A549 (cell line): ENCODE results near the gene WDFY2.

Experiments
- EP300 ChIP-seq, 2 experiments: fragments of >200 bp; sonication (Bioruptor Twin); formaldehyde crosslinking; IDR thresholded peaks; 2 replicates in 1 of 2; 3 replicates in 1 of 2; pipeline ENCODE4 v1.6.1; 2016 to 2017
- NFE2L2 ChIP-seq: fragments of 150-350 bp; conservative IDR thresholded peaks from 2 replicates; pipeline ENCODE4 v1.6.1; 2014; ENCODE audit warnings: low read length
- NPAS2 ChIP-seq: fragments of 250-450 bp; sonication (Bioruptor Pico); IDR thresholded peaks from 2 replicates; pipeline ENCODE4 v1.8.0; 2022; ENCODE audit warnings: mild to moderate bottlenecking, moderate library complexity, borderline replicate concordance
- POLR2A ChIP-seq: IDR thresholded peaks from 2 replicates; pipeline ENCODE4 v1.6.1; 2012; ENCODE audit warnings: mild to moderate bottlenecking, low read length
- TF ChIP-seq, protein P1 (sequence below): fragments of >200 bp; sonication (Bioruptor Twin); formaldehyde crosslinking; IDR thresholded peaks from 3 replicates; pipeline ENCODE4 v1.5.1; 2016
- TF ChIP-seq, protein P2 (sequence below): fragments of 450-650 bp; IDR thresholded peaks from 2 replicates; pipeline ENCODE4 v1.6.1; 2014; ENCODE audit warnings: antibody characterized with exemption

DNA sequence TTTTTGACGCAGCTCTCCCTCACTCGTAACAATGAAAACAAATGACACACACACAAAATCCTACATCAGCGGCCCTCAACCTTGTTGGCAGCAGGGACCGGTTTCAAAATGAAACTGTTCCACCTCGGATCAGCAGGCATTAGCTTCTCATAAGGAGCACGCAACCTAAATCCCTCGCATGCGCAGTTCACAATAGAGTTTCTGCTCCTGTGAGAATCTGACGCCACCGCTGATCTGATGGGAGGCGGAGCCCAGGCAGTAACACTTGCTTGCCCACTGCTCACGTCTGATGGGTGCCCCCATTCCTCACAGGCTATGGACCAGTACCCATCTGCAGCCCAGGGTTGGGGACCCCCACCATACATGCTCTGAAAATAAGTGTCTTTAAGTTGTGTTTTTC is 176.3 kb downstream of the WDFY2 start:
- TF ChIP-seq NFE2L2, result no peak
- TF ChIP-seq, protein P1, sequence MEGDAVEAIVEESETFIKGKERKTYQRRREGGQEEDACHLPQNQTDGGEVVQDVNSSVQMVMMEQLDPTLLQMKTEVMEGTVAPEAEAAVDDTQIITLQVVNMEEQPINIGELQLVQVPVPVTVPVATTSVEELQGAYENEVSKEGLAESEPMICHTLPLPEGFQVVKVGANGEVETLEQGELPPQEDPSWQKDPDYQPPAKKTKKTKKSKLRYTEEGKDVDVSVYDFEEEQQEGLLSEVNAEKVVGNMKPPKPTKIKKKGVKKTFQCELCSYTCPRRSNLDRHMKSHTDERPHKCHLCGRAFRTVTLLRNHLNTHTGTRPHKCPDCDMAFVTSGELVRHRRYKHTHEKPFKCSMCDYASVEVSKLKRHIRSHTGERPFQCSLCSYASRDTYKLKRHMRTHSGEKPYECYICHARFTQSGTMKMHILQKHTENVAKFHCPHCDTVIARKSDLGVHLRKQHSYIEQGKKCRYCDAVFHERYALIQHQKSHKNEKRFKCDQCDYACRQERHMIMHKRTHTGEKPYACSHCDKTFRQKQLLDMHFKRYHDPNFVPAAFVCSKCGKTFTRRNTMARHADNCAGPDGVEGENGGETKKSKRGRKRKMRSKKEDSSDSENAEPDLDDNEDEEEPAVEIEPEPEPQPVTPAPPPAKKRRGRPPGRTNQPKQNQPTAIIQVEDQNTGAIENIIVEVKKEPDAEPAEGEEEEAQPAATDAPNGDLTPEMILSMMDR, result no peak
- TF ChIP-seq EP300 (IDR thresholded peaks at IDR 0.05), result no peak
- TF ChIP-seq NPAS2, result no peak
- TF ChIP-seq POLR2A, result no peak
- TF ChIP-seq, protein P2, sequence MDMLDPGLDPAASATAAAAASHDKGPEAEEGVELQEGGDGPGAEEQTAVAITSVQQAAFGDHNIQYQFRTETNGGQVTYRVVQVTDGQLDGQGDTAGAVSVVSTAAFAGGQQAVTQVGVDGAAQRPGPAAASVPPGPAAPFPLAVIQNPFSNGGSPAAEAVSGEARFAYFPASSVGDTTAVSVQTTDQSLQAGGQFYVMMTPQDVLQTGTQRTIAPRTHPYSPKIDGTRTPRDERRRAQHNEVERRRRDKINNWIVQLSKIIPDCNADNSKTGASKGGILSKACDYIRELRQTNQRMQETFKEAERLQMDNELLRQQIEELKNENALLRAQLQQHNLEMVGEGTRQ, result no peak
